DND-41 (cell line): ENCODE data around the gene AKAP1.

ENCODE experiments used
- ATAC-seq: fragments of 200-7000 bp; cut with Tn5 transposase; 3 replicates; pipeline ENCODE4 v1.9.1; 2021; ENCODE audit warnings: low read depth; ENCODE audit not compliant: insufficient read depth
- DNase-seq: peaks from one replicate; pipeline ENCODE4 v3.0.0-alpha.2; 2020
- H2AFZ ChIP-seq: 2 replicates; pipeline ENCODE4 v1.6.0; 2012; ENCODE audit warnings: low read depth, low read length
- H3K27ac ChIP-seq: 2 replicates; pipeline ENCODE4 v1.5.1; 2012; ENCODE audit warnings: low read length, inconsistent platforms
- H3K27me3 ChIP-seq: fragments of 200-600 bp; sonication (generic); 2 replicates; pipeline ENCODE4 v1.6.0; 2012; ENCODE audit warnings: low read length, mild to moderate bottlenecking, inconsistent platforms; ENCODE audit not compliant: insufficient read depth, poor library complexity
- H3K36me3 ChIP-seq: 2 replicates; pipeline ENCODE4 v1.5.1; 2012; ENCODE audit warnings: low read length, inconsistent platforms; ENCODE audit not compliant: insufficient read depth
- H3K4me1 ChIP-seq: 2 replicates; pipeline ENCODE4 v1.5.1; 2012; ENCODE audit warnings: mild to moderate bottlenecking, low read length; ENCODE audit not compliant: insufficient read depth
- H3K4me2 ChIP-seq: 2 replicates; pipeline ENCODE4 v1.6.0; 2012; ENCODE audit warnings: mild to moderate bottlenecking, moderate library complexity, low read length, inconsistent platforms; ENCODE audit not compliant: insufficient read depth
- H3K4me3 ChIP-seq, 2 experiments: fragments of 200-600 bp in 1 of 2; shearing (Covaris generic) in 1 of 2; 2 replicates each; pipeline ENCODE4 v1.5.1; 2012 to 2016; ENCODE audit warnings: inconsistent platforms in 2 of 2, low read length in 2 of 2, mild to moderate bottlenecking in 2 of 2, low read depth in 1 of 2, moderate library complexity in 1 of 2
- H3K79me2 ChIP-seq: 2 replicates; pipeline ENCODE4 v1.6.0; 2012; ENCODE audit warnings: low read length, inconsistent platforms; ENCODE audit not compliant: insufficient read depth
- H3K9ac ChIP-seq: 2 replicates; pipeline ENCODE4 v1.6.0; 2012; ENCODE audit warnings: low read depth, mild to moderate bottlenecking, inconsistent platforms, low read length, moderate library complexity
- H3K9me3 ChIP-seq: 2 replicates; pipeline ENCODE4 v1.5.1; 2012; ENCODE audit warnings: low read length, moderate library complexity, mild to moderate bottlenecking, inconsistent platforms; ENCODE audit not compliant: insufficient read depth, severe bottlenecking
- H4K20me1 ChIP-seq: 2 replicates; pipeline ENCODE4 v1.6.0; 2012; ENCODE audit warnings: low read length; ENCODE audit not compliant: insufficient read depth
- CTCF ChIP-seq: IDR thresholded peaks from 2 replicates; pipeline ENCODE4 v1.5.1; 2012; ENCODE audit warnings: borderline replicate concordance, low read length, moderate library complexity, mild to moderate bottlenecking; ENCODE audit not compliant: poor library complexity, severe bottlenecking; ENCODE audit errors: extremely low read depth
- EZH2 ChIP-seq: IDR thresholded peaks from 3 replicates; pipeline ENCODE4 v1.6.1; 2012; ENCODE audit warnings: borderline replicate concordance, low read depth, mild to moderate bottlenecking, moderate library complexity, low read length, inconsistent platforms; ENCODE audit not compliant: severe bottlenecking

Gene AKAP1

GRCh38 chr17:57152967-57153528, 68.0 kb downstream of the AKAP1 start:
- Histone ChIP-seq H3K27ac (no peak overlapping the region), H3K4me1 (no peaks in the 10 kb centered on the region), H3K4me2 (no peak overlapping the region), H3K9ac (no peak overlapping the region), H3K36me3 (no peaks in the 10 kb centered on the region), H3K27me3 (no peaks in the 10 kb centered on the region), H4K20me1 (no peaks in the 10 kb centered on the region), H3K9me3 (peaks cover 2% of the 10 kb centered on the region), H2AFZ (no peak overlapping the region), H3K4me3 (no peak overlapping the region), H3K79me2 (no peaks in the 10 kb centered on the region)
- DNase-seq (no peak), ATAC-seq (no peak)
- TF ChIP-seq EZH2 (no peak), CTCF (no peak)

- Histone ChIP-seq H3K4me1 (no peaks in the 10 kb centered on the region), H3K9ac (no peak overlapping the region), H3K4me2 (no peak overlapping the region), H3K79me2 (no peaks in the 10 kb centered on the region), H3K36me3 (no peaks in the 10 kb centered on the region), H3K4me3 (no peak overlapping the region), H3K27me3 (no peaks in the 10 kb centered on the region), H3K9me3 (no peaks in the 10 kb centered on the region), H3K27ac (no peak overlapping the region), H2AFZ (no peak overlapping the region), H4K20me1 (no peaks in the 10 kb centered on the region)
- no peak for ATAC-seq
- DNase-seq: no peak
- TF ChIP-seq CTCF: no peak
- no peak for TF ChIP-seq EZH2
Measured at GRCh38 chr17:57154921-57155320, 69.9 kb downstream of the AKAP1 start.

- DNase-seq (no peak), ATAC-seq (no peak)
- Histone ChIP-seq H3K79me2 (no peaks in the 10 kb centered on the region), H3K27ac (no peak overlapping the region), H2AFZ (no peak overlapping the region), H3K9ac (no peak overlapping the region), H3K27me3 (no peaks in the 10 kb centered on the region), H3K9me3 (no peaks in the 10 kb centered on the region), H3K36me3 (no peaks in the 10 kb centered on the region), H3K4me2 (no peak overlapping the region), H3K4me3 (no peak overlapping the region), H3K4me1 (no peaks in the 10 kb centered on the region), H4K20me1 (no peaks in the 10 kb centered on the region)
- TF ChIP-seq EZH2 (no peak), CTCF (no peak)
Measured at GRCh38 chr17:57158325-57158724, 73.3 kb downstream of the AKAP1 start.

GRCh38 chr17:57158795-57159194, 73.7 kb downstream of the AKAP1 start:
- Histone ChIP-seq H3K4me1 (no peaks in the 10 kb centered on the region), H2AFZ (no peak overlapping the region), H3K27ac (no peak overlapping the region), H3K9ac (no peak overlapping the region), H3K27me3 (no peaks in the 10 kb centered on the region), H3K4me2 (no peak overlapping the region), H3K79me2 (no peaks in the 10 kb centered on the region), H3K36me3 (no peaks in the 10 kb centered on the region), H4K20me1 (no peaks in the 10 kb centered on the region), H3K4me3 (no peak overlapping the region), H3K9me3 (no peaks in the 10 kb centered on the region)
- ATAC-seq (no peak), DNase-seq (no peak)
- TF ChIP-seq CTCF (no peak), EZH2 (no peak)
